ENCODE results near the gene SRSF4. TPM values are rescaled to one million over a fixed set of nuclear protein-coding genes. Genes with fewer than 3 reads are reported as not detected.

SRSF4 gene
- total RNA-seq, 1 donor from 2014 or later, result 92.6 TPM

DNA sequence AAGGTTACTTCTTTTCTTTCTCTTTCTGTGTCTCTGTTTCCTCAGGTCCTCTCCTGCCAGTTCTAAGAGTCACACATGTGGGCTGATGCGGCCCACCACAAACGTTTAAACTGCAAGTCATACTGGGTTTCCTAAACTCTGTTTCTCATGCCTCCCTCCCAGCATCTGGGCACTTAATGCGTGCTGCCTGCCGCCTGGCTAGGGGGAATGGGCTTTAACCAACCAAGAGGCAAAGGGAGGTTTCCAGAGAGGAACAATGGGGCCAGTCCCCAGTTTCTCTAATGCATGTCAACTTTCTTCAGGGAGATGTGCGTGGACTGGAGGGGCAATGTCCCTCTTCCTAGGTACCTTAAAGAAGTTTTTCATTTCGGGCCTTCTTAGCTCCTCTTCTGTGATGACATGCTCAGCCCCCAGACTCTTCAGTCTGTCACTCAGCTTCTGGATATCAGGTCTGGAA, 19.9 kb upstream of the SRSF4 start:
- ChIA-PET CTCF (interaction anchor here (1.1 to 4.0 kb wide), 12 partner anchors 9 to 842 kb away, joined by 3 to 40 read pairs (median 7); partner anchors contain the start of gene SRSF4), POLR2A (interaction anchor here (1.3 to 1.9 kb wide), 3 partner anchors 19 to 320 kb away, joined by 3 to 6 read pairs (median 3); partner anchors contain the start of gene SRSF4)
- peaks cover 36% of the 10 kb centered on the region for H3K36me3 Mint-ChIP-seq (ENCODE audit: low read depth)
- TF ChIP-seq, protein P1, sequence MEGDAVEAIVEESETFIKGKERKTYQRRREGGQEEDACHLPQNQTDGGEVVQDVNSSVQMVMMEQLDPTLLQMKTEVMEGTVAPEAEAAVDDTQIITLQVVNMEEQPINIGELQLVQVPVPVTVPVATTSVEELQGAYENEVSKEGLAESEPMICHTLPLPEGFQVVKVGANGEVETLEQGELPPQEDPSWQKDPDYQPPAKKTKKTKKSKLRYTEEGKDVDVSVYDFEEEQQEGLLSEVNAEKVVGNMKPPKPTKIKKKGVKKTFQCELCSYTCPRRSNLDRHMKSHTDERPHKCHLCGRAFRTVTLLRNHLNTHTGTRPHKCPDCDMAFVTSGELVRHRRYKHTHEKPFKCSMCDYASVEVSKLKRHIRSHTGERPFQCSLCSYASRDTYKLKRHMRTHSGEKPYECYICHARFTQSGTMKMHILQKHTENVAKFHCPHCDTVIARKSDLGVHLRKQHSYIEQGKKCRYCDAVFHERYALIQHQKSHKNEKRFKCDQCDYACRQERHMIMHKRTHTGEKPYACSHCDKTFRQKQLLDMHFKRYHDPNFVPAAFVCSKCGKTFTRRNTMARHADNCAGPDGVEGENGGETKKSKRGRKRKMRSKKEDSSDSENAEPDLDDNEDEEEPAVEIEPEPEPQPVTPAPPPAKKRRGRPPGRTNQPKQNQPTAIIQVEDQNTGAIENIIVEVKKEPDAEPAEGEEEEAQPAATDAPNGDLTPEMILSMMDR (IDR thresholded peaks at IDR 0.05), result no peak
- peaks cover 3% of the 10 kb centered on the region for H3K4me1 Mint-ChIP-seq
- intact Hi-C loops (cut with micrococcal nuclease), result loop anchor here (1.0 kb wide), 1 partner anchor 168 kb away; no protein-coding TSS in a partner anchor
- no peaks in the 10 kb centered on the region for H3K27me3 Mint-ChIP-seq
- no peaks in the 10 kb centered on the region for H3K9me3 Mint-ChIP-seq
- ATAC-seq (ENCODE audit: low read depth) (no peak), DNase-seq (no peak)
- H3K27ac Mint-ChIP-seq, result no peak overlapping the region
- H3K4me3 Mint-ChIP-seq, result no peak overlapping the region

DNA sequence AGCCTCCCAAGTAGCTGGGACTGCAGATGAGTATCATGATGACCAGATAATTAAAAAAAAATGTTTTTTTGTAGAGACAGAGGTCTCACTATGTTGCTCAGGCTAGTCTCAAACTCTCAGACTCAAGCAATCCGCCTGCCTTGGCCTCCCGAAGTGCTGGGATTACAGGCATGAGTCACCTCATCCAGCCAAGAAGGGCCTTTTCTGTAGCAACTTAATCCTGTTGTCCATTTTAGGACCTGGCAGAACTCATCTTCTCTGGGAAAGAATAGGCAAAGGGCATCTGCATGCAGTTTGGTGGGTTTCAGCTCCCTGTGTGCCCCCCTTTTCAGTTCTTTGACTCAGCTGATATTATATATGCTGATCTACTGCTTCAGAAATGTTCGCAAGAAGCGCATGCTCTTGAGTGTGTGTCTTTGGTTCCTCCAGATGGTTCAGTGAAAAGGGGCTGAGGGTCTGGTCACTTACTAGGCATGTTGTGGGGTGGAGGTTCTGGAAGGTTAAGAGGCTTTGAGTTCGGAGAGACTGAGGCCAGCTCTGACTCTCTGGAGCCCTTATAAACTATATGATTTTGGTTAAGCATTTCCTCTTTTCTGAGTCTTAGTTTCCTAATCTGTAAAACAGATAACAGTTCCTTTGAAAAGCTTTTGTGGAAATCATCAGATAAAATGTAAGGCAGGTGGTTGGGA, 19.4 kb upstream of the SRSF4 start:
- DNase-seq (no peak), ATAC-seq (ENCODE audit: low read depth) (no peak)
- intact Hi-C loops (cut with micrococcal nuclease), result no loop called here
- Mint-ChIP-seq H3K4me1 (peaks cover 3% of the 10 kb centered on the region), H3K36me3 (ENCODE audit: low read depth) (peaks cover 30% of the 10 kb centered on the region), H3K27me3 (no peaks in the 10 kb centered on the region), H3K9me3 (no peaks in the 10 kb centered on the region), H3K27ac (no peak overlapping the region), H3K4me3 (no peak overlapping the region)
- ChIA-PET POLR2A (interaction anchor here (1.3 to 1.9 kb wide), 3 partner anchors 19 to 319 kb away, joined by 3 to 6 read pairs (median 3); partner anchors contain the start of gene SRSF4), CTCF (interaction anchor here (1.4 to 4.0 kb wide), 8 partner anchors 19 to 841 kb away, joined by 3 to 40 read pairs (median 11); partner anchors contain the start of gene SRSF4)
- TF ChIP-seq, protein P1 (IDR thresholded peaks at IDR 0.05), result no peak

DNA sequence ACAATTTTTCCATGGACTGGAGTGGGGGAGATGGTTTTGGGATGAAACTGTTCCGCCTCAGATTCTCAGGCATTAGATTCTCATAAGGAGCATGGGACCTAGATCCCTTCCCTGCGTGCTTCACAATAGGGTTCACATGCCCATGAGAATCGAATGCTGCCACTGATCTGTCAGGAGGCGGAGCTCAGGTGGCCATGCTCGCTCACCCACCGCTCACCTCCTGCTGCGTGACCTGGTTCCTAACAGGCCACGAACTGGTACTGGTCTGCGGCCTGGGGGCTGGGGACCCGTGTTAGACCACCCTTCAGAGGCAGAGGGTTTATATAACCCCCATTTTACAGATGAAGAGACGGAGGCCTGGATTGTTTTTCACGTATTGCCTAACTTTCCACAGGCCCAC, 16.3 kb upstream of the SRSF4 start:
- CTCF ChIA-PET, result interaction anchor here (0.7 to 3.0 kb wide), 5 partner anchors 17 to 318 kb away, joined by 3 to 20 read pairs (median 5); partner anchors contain the start of gene SRSF4

DNA sequence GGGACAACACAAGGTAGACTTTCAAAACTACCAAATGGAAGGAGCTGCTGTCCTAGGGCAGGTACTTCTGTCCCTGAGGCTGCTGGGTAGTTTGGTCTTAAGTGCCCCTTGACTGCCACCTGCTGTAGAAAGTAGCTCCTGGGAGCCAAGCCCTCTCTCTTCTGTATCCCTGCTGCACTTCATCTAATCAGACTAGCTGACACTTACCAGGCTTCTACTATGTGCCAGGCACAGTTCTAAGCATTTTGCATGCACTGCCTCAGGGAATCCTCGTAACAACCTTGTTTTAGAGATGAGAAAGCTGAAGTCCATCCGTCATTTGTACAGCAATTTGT, 15.9 kb upstream of the SRSF4 start:
- ChIA-PET CTCF (interaction anchor here (0.7 to 3.0 kb wide), 5 partner anchors 16 to 318 kb away, joined by 3 to 20 read pairs (median 5); partner anchors contain the start of gene SRSF4), POLR2A (interaction anchor here (0.7 to 1.3 kb wide), 4 partner anchors 10 to 313 kb away, joined by 3 to 7 read pairs (median 4); partner anchors contain the start of gene SRSF4)
- Mint-ChIP-seq H3K36me3 (ENCODE audit: low read depth) (peaks cover 37% of the 10 kb centered on the region), H3K27me3 (no peaks in the 10 kb centered on the region), H3K4me3 (no peak overlapping the region), H3K27ac (no peak overlapping the region), H3K4me1 (peaks cover under 1% of the 10 kb centered on the region), H3K9me3 (no peaks in the 10 kb centered on the region)
- TF ChIP-seq, protein P1 (IDR thresholded peaks at IDR 0.05), result no peak
- no peak for DNase-seq
- intact Hi-C loops (cut with micrococcal nuclease), result loop anchor here (1.0 kb wide), 1 partner anchor 315 kb away; no protein-coding TSS in a partner anchor
- peak; percentile 90 for ATAC-seq (ENCODE audit: low read depth)

More for the DNA sequence above, 16.3 kb upstream of the SRSF4 start:
- Mint-ChIP-seq H3K27ac (no peak overlapping the region), H3K4me1 (peaks cover 3% of the 10 kb centered on the region), H3K4me3 (no peak overlapping the region), H3K27me3 (no peaks in the 10 kb centered on the region), H3K36me3 (ENCODE audit: low read depth) (peaks cover 37% of the 10 kb centered on the region), H3K9me3 (no peaks in the 10 kb centered on the region)
- ATAC-seq (ENCODE audit: low read depth) (no peak), DNase-seq (no peak)
- POLR2A ChIA-PET, result interaction anchor here (0.7 to 1.3 kb wide), 4 partner anchors 10 to 314 kb away, joined by 3 to 7 read pairs (median 4); partner anchors contain the start of gene SRSF4
- intact Hi-C loops (cut with micrococcal nuclease), result loop anchor here (1.0 kb wide), 1 partner anchor 316 kb away; no protein-coding TSS in a partner anchor
- TF ChIP-seq, protein P1 (IDR thresholded peaks at IDR 0.05), result no peak
